ENCODE data around the gene ABL2. TPM values are rescaled to one million over a fixed set of nuclear protein-coding genes. Genes with fewer than 3 reads are reported as not detected.

Gene ABL2
- total and polyA plus RNA-seq, 3 experiments from 2014 or later, result 1.4 to 7.2 (median 6.7) TPM

DNA sequence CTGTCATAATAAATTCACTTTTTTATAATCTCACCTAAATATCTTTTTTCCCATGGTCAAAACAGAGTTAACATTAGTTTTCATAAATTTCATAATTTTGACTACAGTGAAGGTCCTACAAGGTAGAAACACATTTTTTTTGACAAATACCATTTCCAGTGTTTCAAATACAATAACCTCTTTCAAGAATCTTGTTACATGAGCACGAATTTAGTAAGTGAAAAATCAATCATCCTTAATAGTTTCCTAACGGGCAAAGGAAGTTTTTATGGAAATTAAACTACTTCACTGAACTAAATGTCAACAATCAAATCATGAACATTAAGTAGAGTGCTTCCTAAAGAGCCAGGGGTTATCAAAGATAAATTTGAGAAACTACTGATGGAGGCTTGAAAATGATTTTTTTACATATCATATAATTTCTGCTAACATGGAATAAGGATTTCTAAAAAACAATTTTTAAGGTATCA lies 35.4 kb downstream of the ABL2 start:
- Mint-ChIP-seq H3K9me3 (no peaks in the 10 kb centered on the region), H3K4me1 (peaks cover 3 to 13% (median 12%) of the 10 kb centered on the region in 3 donors), H3K27me3 (no peaks in the 10 kb centered on the region), H3K27ac (no peak overlapping the region), H3K36me3 (peaks cover 0 to 8% (median 6%) of the 10 kb centered on the region in 3 donors), H3K4me3 (no peak overlapping the region)
- H3K9me3 ChIP-seq (ENCODE audit: low read length), result no peaks in the 10 kb centered on the region
- CTCF ChIA-PET, result interaction anchor here (1.3 kb wide), 1 partner anchor 9 kb away, joined by 4 read pairs; no protein-coding TSS in a partner anchor
- H3K27ac ChIP-seq (ENCODE audit: low read depth, low read length), result no peak overlapping the region
- H3K27me3 ChIP-seq (ENCODE audit: insufficient read depth, low read length, poor library complexity, severe bottlenecking), result no peaks in the 10 kb centered on the region
- H3K4me3 ChIP-seq (ENCODE audit: low read length), result no peak overlapping the region
- POLR2A ChIA-PET, result no interaction called here
- DNase-seq, result no peak
- H3K4me1 ChIP-seq (ENCODE audit: insufficient read depth, low read length), result no peaks in the 10 kb centered on the region
- H3K36me3 ChIP-seq (ENCODE audit: insufficient read depth, low read length), result no peaks in the 10 kb centered on the region

GRCh38 chr1:179190861-179191260 lies 38.6 kb downstream of the ABL2 start:
- POLR2A ChIA-PET, result no interaction called here
- Histone ChIP-seq H3K27ac (ENCODE audit: low read depth, low read length) (no peak overlapping the region), H3K4me1 (ENCODE audit: insufficient read depth, low read length) (no peaks in the 10 kb centered on the region), H3K4me3 (ENCODE audit: low read length) (no peak overlapping the region), H3K36me3 (ENCODE audit: insufficient read depth, low read length) (no peaks in the 10 kb centered on the region), H3K27me3 (ENCODE audit: insufficient read depth, low read length, poor library complexity, severe bottlenecking) (no peaks in the 10 kb centered on the region), H3K9me3 (ENCODE audit: low read length) (no peaks in the 10 kb centered on the region)
- peaks cover 3 to 5% (median 5%) of the 10 kb centered on the region in 3 donors for H3K36me3 Mint-ChIP-seq
- H3K9me3 Mint-ChIP-seq, result no peaks in the 10 kb centered on the region
- no peak overlapping the region for H3K4me3 Mint-ChIP-seq
- peaks cover 4 to 16% (median 12%) of the 10 kb centered on the region in 3 donors for H3K4me1 Mint-ChIP-seq
- no peak for DNase-seq
- H3K27ac Mint-ChIP-seq, result peak overlapping the region in 1 of 8 donors; percentile 64
- CTCF ChIA-PET, result interaction anchor here (0.7 kb wide), 1 partner anchor 165 kb away, joined by 3 read pairs; no protein-coding TSS in a partner anchor
- H3K27me3 Mint-ChIP-seq, result no peaks in the 10 kb centered on the region

DNA sequence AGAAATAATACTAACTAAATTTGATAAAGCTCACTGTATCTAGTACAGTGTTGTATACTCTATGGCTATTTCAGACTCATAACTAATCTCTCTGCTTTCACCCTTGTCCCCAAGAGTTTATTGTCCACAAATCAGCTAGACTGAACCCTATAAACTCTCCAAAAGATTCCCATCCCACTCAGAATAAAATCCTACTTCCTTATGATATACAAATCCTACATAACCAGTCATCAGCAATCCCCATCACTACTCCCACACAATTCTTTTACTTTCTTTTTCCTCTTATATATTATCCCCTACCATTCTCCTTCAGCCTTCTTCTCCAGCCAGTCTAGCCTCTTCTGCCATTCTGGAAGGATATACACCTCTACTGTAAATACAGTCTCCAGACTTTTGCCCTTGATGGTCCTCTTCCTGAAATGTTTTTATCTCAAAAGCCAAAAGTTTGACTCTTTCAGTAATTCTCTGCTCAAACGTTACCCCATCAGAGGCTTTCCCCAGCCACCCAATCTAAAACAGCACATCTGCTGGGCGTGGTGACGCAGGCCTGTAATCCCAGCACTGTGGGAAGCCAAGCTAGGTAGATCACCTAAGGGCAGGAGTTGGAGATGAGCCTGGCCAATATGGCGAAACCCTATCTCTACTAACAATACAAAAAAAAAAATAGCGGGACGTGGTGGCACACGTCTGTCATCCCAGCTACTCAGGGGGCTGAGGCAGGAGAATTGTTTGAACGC lies 41.6 kb downstream of the ABL2 start:
- Mint-ChIP-seq H3K27me3 (no peaks in the 10 kb centered on the region), H3K36me3 (peaks cover 2 to 5% (median 3%) of the 10 kb centered on the region in 3 donors), H3K4me3 (no peak overlapping the region), H3K9me3 (no peaks in the 10 kb centered on the region), H3K4me1 (peaks cover 9 to 16% (median 13%) of the 10 kb centered on the region in 3 donors), H3K27ac (peak overlapping the region in 2 of 8 donors; percentile 42 to 53)
- Histone ChIP-seq H3K4me3 (ENCODE audit: low read length) (no peak overlapping the region), H3K36me3 (ENCODE audit: insufficient read depth, low read length) (no peaks in the 10 kb centered on the region), H3K9me3 (ENCODE audit: low read length) (no peaks in the 10 kb centered on the region), H3K4me1 (ENCODE audit: insufficient read depth, low read length) (no peaks in the 10 kb centered on the region), H3K27ac (ENCODE audit: low read depth, low read length) (no peak overlapping the region), H3K27me3 (ENCODE audit: insufficient read depth, low read length, poor library complexity, severe bottlenecking) (no peaks in the 10 kb centered on the region)
- POLR2A ChIA-PET, result no interaction called here
- CTCF ChIA-PET, result no interaction called here
- DNase-seq, result no peak

DNA sequence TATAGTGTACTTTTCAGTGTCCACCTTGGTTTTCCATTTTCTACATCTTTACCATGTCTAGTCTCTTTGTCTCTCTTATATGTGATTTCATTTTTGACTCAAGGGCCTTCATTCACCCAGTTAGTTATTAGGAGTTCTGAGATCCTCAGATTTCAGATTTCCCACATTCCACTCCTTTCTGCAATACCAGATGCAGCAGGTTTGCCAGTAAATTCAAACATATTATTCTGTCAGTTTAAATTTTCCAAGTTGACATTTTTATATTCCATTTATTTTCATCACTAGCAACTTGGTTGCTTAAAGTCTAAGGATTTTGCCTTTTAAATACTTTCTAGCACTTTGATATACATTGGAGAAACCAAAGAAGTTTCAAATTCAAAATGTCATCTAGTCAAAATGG lies 42.4 kb downstream of the ABL2 start:
- Histone ChIP-seq H3K4me3 (ENCODE audit: low read length) (no peak overlapping the region), H3K27me3 (ENCODE audit: insufficient read depth, low read length, poor library complexity, severe bottlenecking) (no peaks in the 10 kb centered on the region), H3K4me1 (ENCODE audit: insufficient read depth, low read length) (no peaks in the 10 kb centered on the region), H3K9me3 (ENCODE audit: low read length) (no peaks in the 10 kb centered on the region), H3K27ac (ENCODE audit: low read depth, low read length) (no peak overlapping the region), H3K36me3 (ENCODE audit: insufficient read depth, low read length) (no peaks in the 10 kb centered on the region)
- no peak overlapping the region for H3K27ac Mint-ChIP-seq
- H3K4me3 Mint-ChIP-seq, result no peak overlapping the region
- peaks cover 13 to 16% (median 14%) of the 10 kb centered on the region in 3 donors for H3K4me1 Mint-ChIP-seq
- POLR2A ChIA-PET, result no interaction called here
- H3K9me3 Mint-ChIP-seq, result no peaks in the 10 kb centered on the region
- H3K27me3 Mint-ChIP-seq, result no peaks in the 10 kb centered on the region
- H3K36me3 Mint-ChIP-seq, result peaks cover 3 to 5% (median 4%) of the 10 kb centered on the region in 3 donors
- CTCF ChIA-PET, result no interaction called here
- no peak for DNase-seq

- H3K4me1 Mint-ChIP-seq, result peaks cover 14 to 19% (median 18%) of the 10 kb centered on the region in 3 donors
Observed at GRCh38 chr1:179184403-179184802, 45.1 kb downstream of the ABL2 start.

GRCh38 chr1:179183857-179184256 lies 45.6 kb downstream of the ABL2 start:
- POLR2A ChIA-PET, result no interaction called here
- Mint-ChIP-seq H3K4me1 (peaks cover 14 to 19% (median 18%) of the 10 kb centered on the region in 3 donors), H3K27ac (no peak overlapping the region), H3K36me3 (peaks cover 0 to 5% (median 3%) of the 10 kb centered on the region in 3 donors), H3K27me3 (no peaks in the 10 kb centered on the region), H3K4me3 (no peak overlapping the region), H3K9me3 (no peaks in the 10 kb centered on the region)
- Histone ChIP-seq H3K9me3 (ENCODE audit: low read length) (no peaks in the 10 kb centered on the region), H3K4me1 (ENCODE audit: insufficient read depth, low read length) (no peaks in the 10 kb centered on the region), H3K4me3 (ENCODE audit: low read length) (no peak overlapping the region), H3K27ac (ENCODE audit: low read depth, low read length) (no peak overlapping the region), H3K27me3 (ENCODE audit: insufficient read depth, low read length, poor library complexity, severe bottlenecking) (no peaks in the 10 kb centered on the region), H3K36me3 (ENCODE audit: insufficient read depth, low read length) (no peaks in the 10 kb centered on the region)
- CTCF ChIA-PET, result no interaction called here
- DNase-seq, result no peak

More at GRCh38 chr1:179184403-179184802, 45.1 kb downstream of the ABL2 start:
- no peaks in the 10 kb centered on the region for H3K36me3 ChIP-seq (ENCODE audit: insufficient read depth, low read length)
- H3K4me3 ChIP-seq (ENCODE audit: low read length), result no peak overlapping the region
- peaks cover 2 to 5% (median 3%) of the 10 kb centered on the region in 3 donors for H3K36me3 Mint-ChIP-seq
- no peaks in the 10 kb centered on the region for H3K9me3 Mint-ChIP-seq
- no peaks in the 10 kb centered on the region for H3K27me3 ChIP-seq (ENCODE audit: insufficient read depth, low read length, poor library complexity, severe bottlenecking)
- no peak overlapping the region for H3K27ac ChIP-seq (ENCODE audit: low read depth, low read length)
- H3K27me3 Mint-ChIP-seq, result no peaks in the 10 kb centered on the region
- no peak for DNase-seq
- no peaks in the 10 kb centered on the region for H3K4me1 ChIP-seq (ENCODE audit: insufficient read depth, low read length)
- ChIA-PET POLR2A (no interaction called here), CTCF (no interaction called here)
- H3K9me3 ChIP-seq (ENCODE audit: low read length), result no peaks in the 10 kb centered on the region
- H3K4me3 Mint-ChIP-seq, result no peak overlapping the region
- H3K27ac Mint-ChIP-seq, result no peak overlapping the region

GRCh38 chr1:179178950-179179349 lies 50.5 kb downstream of the ABL2 start:
- Histone ChIP-seq H3K36me3 (ENCODE audit: insufficient read depth, low read length) (no peaks in the 10 kb centered on the region), H3K4me3 (ENCODE audit: low read length) (no peak overlapping the region), H3K27me3 (ENCODE audit: insufficient read depth, low read length, poor library complexity, severe bottlenecking) (no peaks in the 10 kb centered on the region), H3K27ac (ENCODE audit: low read depth, low read length) (no peak overlapping the region), H3K4me1 (ENCODE audit: insufficient read depth, low read length) (no peaks in the 10 kb centered on the region), H3K9me3 (ENCODE audit: low read length) (no peaks in the 10 kb centered on the region)
- Mint-ChIP-seq H3K4me3 (no peak overlapping the region), H3K27me3 (no peaks in the 10 kb centered on the region), H3K27ac (peak overlapping the region in 1 of 8 donors; percentile 23), H3K36me3 (peaks cover 0 to 3% (median 0%) of the 10 kb centered on the region in 3 donors), H3K9me3 (no peaks in the 10 kb centered on the region), H3K4me1 (peaks cover 10 to 25% (median 15%) of the 10 kb centered on the region in 3 donors)
- ChIA-PET POLR2A (no interaction called here), CTCF (no interaction called here)
- no peak for DNase-seq

- Histone ChIP-seq H3K4me3 (ENCODE audit: low read length) (no peak overlapping the region), H3K36me3 (ENCODE audit: insufficient read depth, low read length) (no peaks in the 10 kb centered on the region), H3K27me3 (ENCODE audit: insufficient read depth, low read length, poor library complexity, severe bottlenecking) (no peaks in the 10 kb centered on the region), H3K9me3 (ENCODE audit: low read length) (no peaks in the 10 kb centered on the region), H3K4me1 (ENCODE audit: insufficient read depth, low read length) (no peaks in the 10 kb centered on the region), H3K27ac (ENCODE audit: low read depth, low read length) (no peak overlapping the region)
- no peak for DNase-seq
- no peaks in the 10 kb centered on the region for H3K27me3 Mint-ChIP-seq
- peaks cover 8 to 25% (median 15%) of the 10 kb centered on the region in 3 donors for H3K4me1 Mint-ChIP-seq
- H3K9me3 Mint-ChIP-seq, result no peaks in the 10 kb centered on the region
- POLR2A ChIA-PET, result no interaction called here
- peak overlapping the region in 1 of 8 donors; percentile 57 for H3K27ac Mint-ChIP-seq
- H3K4me3 Mint-ChIP-seq, result no peak overlapping the region
- peaks cover 0 to 3% (median 0%) of the 10 kb centered on the region in 3 donors for H3K36me3 Mint-ChIP-seq
- CTCF ChIA-PET, result no interaction called here
Observed at GRCh38 chr1:179178183-179178582, 51.3 kb downstream of the ABL2 start.
